Transverse colon (tissue), 4 donors: ENCODE results near the gene TMEM130.

ENCODE experiments used
- POLR2A ChIP-seq: fragments of 450-650 bp; IDR thresholded peaks from one replicate; pipeline ENCODE4 v1.6.1; 2016; ENCODE audit warnings: antibody characterized with exemption, mild to moderate bottlenecking, moderate library complexity
- POLR2AphosphoS5 ChIP-seq, 3 donors: sonication (generic); formaldehyde crosslinking; IDR thresholded peaks; one replicate each; pipeline ENCODE4 v1.6.1; 2016; ENCODE audit warnings: antibody characterized with exemption in 3 of 3
- TF ChIP-seq, protein P1 (sequence below), 5 experiments: fragments of 200-600 bp in 3 of 5; fragments of 450-650 bp in 2 of 5; sonication (generic) in 3 of 5; IDR thresholded peaks; 1 replicate in 2 of 5; 2 replicates in 3 of 5; pipeline ENCODE4 v1.5.1; 2016 to 2017; ENCODE audit warnings: antibody characterized with exemption in 5 of 5, inconsistent platforms in 3 of 5, mild to moderate bottlenecking in 2 of 5, moderate library complexity in 1 of 5

- TF ChIP-seq, protein P1, sequence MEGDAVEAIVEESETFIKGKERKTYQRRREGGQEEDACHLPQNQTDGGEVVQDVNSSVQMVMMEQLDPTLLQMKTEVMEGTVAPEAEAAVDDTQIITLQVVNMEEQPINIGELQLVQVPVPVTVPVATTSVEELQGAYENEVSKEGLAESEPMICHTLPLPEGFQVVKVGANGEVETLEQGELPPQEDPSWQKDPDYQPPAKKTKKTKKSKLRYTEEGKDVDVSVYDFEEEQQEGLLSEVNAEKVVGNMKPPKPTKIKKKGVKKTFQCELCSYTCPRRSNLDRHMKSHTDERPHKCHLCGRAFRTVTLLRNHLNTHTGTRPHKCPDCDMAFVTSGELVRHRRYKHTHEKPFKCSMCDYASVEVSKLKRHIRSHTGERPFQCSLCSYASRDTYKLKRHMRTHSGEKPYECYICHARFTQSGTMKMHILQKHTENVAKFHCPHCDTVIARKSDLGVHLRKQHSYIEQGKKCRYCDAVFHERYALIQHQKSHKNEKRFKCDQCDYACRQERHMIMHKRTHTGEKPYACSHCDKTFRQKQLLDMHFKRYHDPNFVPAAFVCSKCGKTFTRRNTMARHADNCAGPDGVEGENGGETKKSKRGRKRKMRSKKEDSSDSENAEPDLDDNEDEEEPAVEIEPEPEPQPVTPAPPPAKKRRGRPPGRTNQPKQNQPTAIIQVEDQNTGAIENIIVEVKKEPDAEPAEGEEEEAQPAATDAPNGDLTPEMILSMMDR (IDR thresholded peaks at IDR 0.05): no peak
- TF ChIP-seq POLR2AphosphoS5 (IDR thresholded peaks at IDR 0.05) (no peak), POLR2A (no peak)
These were observed 30.0 kb upstream of the TMEM130 start for GRCh38 chr7:98899816-98900215.
